Hepatocyte (in vitro differentiated cells): ENCODE results near the gene NMBR. TPM values are rescaled to one million over a fixed set of nuclear protein-coding genes. Genes with fewer than 3 reads are reported as not detected.
A peak's percentile ranks its signal among the peaks of the same experiment; 100 is the strongest.

ENCODE experiments used
- DNase-seq: peaks from one replicate; pipeline ENCODE4 v3.0.0-alpha.2; 2016; ENCODE audit warnings: low spot score
- H2AFZ ChIP-seq: fragments of 200-600 bp; sonication (generic); 2 replicates; pipeline ENCODE4 v1.6.0; 2016; ENCODE audit warnings: antibody characterized with exemption, mild to moderate bottlenecking
- H3K27ac ChIP-seq: fragments of 200-600 bp; sonication (generic); 2 replicates; pipeline ENCODE4 v1.5.1; 2016; ENCODE audit warnings: mild to moderate bottlenecking
- H3K27me3 ChIP-seq: fragments of 200-600 bp; sonication (generic); 2 replicates; pipeline ENCODE4 v1.6.1; 2016
- H3K36me3 ChIP-seq: fragments of 200-600 bp; sonication (generic); replicated peaks from 2 replicates; pipeline ENCODE4 v1.5.1; 2016; ENCODE audit warnings: low read depth; ENCODE audit not compliant: insufficient read depth
- H3K4me1 ChIP-seq: fragments of 200-600 bp; sonication (generic); 2 replicates; pipeline ENCODE4 v1.5.1; 2016; ENCODE audit warnings: mild to moderate bottlenecking, moderate library complexity; ENCODE audit not compliant: insufficient read depth
- H3K4me2 ChIP-seq: fragments of 200-600 bp; sonication (generic); 2 replicates; pipeline ENCODE4 v1.6.0; 2016
- H3K4me3 ChIP-seq: fragments of 200-600 bp; sonication (generic); 2 replicates; pipeline ENCODE4 v1.5.1; 2016; ENCODE audit warnings: mild to moderate bottlenecking
- H3K79me2 ChIP-seq: fragments of 200-600 bp; sonication (generic); 2 replicates; pipeline ENCODE4 v1.6.0; 2017; ENCODE audit warnings: mild to moderate bottlenecking
- H3K9me2 ChIP-seq: fragments of 200-600 bp; sonication (generic); replicated peaks from 2 replicates; pipeline ENCODE4 v1.6.0; 2017; ENCODE audit warnings: mild to moderate bottlenecking; ENCODE audit not compliant: insufficient read depth
- H3K9me3 ChIP-seq: fragments of 200-600 bp; sonication (generic); 2 replicates; pipeline ENCODE4 v1.5.1; 2016; ENCODE audit warnings: low read depth, mild to moderate bottlenecking
- H4K20me1 ChIP-seq: fragments of 200-600 bp; sonication (generic); 2 replicates; pipeline ENCODE4 v1.6.0; 2016; ENCODE audit warnings: mild to moderate bottlenecking; ENCODE audit not compliant: insufficient read depth, poor library complexity, severe bottlenecking
- EZH2 ChIP-seq: fragments of 200-600 bp; sonication (generic); IDR thresholded peaks from 2 replicates; pipeline ENCODE4 v1.6.1; 2016; ENCODE audit warnings: antibody characterized with exemption, mild to moderate bottlenecking, borderline replicate concordance
- EZH2phosphoT487 ChIP-seq: fragments of 200-600 bp; sonication (generic); IDR thresholded peaks from one replicate; pipeline ENCODE4 v1.6.1; 2018; ENCODE audit warnings: antibody characterized with exemption, mild to moderate bottlenecking, low read depth, moderate library complexity; ENCODE audit not compliant: unreplicated experiment, severe bottlenecking
- WGBS: methylation state at CpG from one replicate; pipeline ENCODE4 v1.1.6; 2016; ENCODE audit warnings: low lambda C conversion rate; ENCODE audit errors: missing lambda C conversion rate; 5-methylcytosine and 5-hydroxymethylcytosine counted together
- polyA plus RNA-seq: library from polyadenylated mRNA; unstranded; fragments of >200 nt; fragmentation: Nextera tagmentation; extraction: Ambion mirVana; gene quantifications from 2 replicates; pipeline ENCODE4 v1.2.1, GENCODE V29; 2016
- total RNA-seq: library from RNA; depleted of rRNA; stranded (reverse); fragments of >200 nt; gene quantifications from 2 replicates; pipeline ENCODE4 v1.2.3, GENCODE V29; 2014
- TF ChIP-seq, protein P1 (sequence below): fragments of 200-600 bp; sonication (generic); IDR thresholded peaks from 2 replicates; pipeline ENCODE4 v1.5.1; 2016; ENCODE audit warnings: antibody characterized with exemption, mild to moderate bottlenecking; ENCODE audit not compliant: poor library complexity

NMBR gene
- total RNA-seq (0.27 TPM in 1 of 2 replicates, not detected in the other), polyA plus RNA-seq (0.22 TPM in 1 of 2 replicates, not detected in the other)

DNA sequence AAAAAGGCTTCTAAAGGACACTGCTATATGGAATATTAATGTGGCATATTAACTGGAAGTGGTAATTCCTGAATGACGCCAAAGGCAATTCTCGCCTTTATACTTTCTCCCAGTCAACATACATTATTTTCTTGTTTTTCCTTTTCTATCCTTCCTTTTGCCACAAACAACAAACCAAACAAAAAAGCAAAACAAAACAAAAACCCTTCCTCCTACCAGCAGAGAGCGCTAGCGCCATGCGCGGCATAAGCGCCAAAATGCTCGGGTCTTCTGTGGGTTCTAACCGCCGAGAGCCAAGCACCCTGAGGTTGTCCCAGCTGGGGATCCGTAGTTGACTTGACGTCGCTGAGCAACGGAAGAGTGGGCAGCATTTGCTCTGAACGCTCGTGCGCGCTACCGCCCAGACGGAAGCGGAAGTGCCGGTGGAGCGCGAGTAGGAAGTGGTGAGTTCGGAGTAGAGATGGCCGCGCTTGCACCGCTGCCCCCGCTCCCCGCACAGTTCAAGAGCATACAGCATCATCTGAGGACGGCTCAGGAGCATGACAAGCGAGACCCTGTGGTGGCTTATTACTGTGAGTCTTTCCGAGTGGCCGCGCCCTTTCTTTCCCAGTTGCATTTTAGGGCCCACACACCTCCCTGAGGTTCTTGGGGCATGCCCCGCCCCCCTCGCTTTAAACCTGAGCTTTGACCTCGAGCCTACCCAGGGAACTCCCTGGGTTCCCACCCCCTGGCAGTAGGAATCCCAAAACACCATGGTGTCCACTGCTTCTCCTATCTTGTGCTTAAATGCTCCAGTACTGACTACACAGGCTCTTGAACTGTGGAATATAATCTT is at the start of gene NMBR, which contains the start of gene VTA1:
Gene NMBR, minus strand, starts transcription at position 295 of the 835 bp plus-strand sequence. CDS start 58,464 bp downstream, outside the sequence.
Gene VTA1, plus strand, starts transcription at position 436 of the 835 bp plus-strand sequence. Its CDS starts 25 bp downstream, at position 461.
- no peaks in the 10 kb centered on the region for H3K27me3 ChIP-seq
- H3K27ac ChIP-seq = peak within 1 kb of the TSS; percentile 44
- no peak for TF ChIP-seq EZH2
- TF ChIP-seq, protein P1, sequence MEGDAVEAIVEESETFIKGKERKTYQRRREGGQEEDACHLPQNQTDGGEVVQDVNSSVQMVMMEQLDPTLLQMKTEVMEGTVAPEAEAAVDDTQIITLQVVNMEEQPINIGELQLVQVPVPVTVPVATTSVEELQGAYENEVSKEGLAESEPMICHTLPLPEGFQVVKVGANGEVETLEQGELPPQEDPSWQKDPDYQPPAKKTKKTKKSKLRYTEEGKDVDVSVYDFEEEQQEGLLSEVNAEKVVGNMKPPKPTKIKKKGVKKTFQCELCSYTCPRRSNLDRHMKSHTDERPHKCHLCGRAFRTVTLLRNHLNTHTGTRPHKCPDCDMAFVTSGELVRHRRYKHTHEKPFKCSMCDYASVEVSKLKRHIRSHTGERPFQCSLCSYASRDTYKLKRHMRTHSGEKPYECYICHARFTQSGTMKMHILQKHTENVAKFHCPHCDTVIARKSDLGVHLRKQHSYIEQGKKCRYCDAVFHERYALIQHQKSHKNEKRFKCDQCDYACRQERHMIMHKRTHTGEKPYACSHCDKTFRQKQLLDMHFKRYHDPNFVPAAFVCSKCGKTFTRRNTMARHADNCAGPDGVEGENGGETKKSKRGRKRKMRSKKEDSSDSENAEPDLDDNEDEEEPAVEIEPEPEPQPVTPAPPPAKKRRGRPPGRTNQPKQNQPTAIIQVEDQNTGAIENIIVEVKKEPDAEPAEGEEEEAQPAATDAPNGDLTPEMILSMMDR = peak; percentile 95
- peaks cover 14% of the 10 kb centered on the region for H3K4me1 ChIP-seq
- H3K9me2 ChIP-seq = no peaks in the 10 kb centered on the region
- under 1% methylated on average over 38 of the region's 38 CpGs for WGBS
- H4K20me1 ChIP-seq = peaks cover 4% of the 10 kb centered on the region
- peak within 1 kb of the TSS; percentile 76 for H3K4me3 ChIP-seq
- peaks cover 48% of the 10 kb centered on the region for H3K79me2 ChIP-seq
- peak; percentile 98 for DNase-seq
- peak within 1 kb of the TSS; percentile 87 for H3K4me2 ChIP-seq
- no peaks in the 10 kb centered on the region for H3K9me3 ChIP-seq
- peak within 1 kb of the TSS; percentile 86 for H2AFZ ChIP-seq
- H3K36me3 ChIP-seq = no peaks in the 10 kb centered on the region

DNA sequence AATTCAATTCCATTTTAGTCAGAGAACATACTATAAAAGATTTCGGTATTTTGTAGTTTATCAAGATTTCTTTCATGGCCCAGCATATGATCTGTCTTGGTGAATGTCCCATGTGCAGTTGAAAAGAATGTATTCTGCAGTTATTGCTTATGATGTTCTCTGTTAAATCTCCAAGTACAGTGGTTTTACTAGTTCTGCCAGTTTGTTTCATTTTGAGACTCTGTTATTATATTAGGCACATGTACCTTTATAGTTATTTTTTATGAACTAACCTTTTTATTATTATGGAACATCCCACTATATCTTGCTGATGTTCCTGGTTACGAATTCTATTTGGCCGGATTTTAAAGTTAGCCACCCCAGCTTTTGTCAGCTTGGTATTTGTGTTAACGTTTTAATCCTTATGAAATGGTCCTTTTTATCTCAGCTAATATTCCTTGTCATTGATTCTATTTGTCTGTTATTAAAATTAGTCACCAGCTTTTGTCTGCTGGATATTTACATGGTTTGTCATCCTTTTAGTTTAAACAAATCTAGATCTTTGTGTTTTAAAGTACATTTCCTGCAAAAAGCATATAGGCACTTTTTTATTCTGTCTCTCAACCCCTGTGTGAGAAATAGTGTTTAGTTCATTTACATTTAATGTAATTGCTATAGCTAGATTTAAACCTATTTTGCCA is 49.1 kb upstream of the NMBR start:
- Histone ChIP-seq H3K79me2 (no peaks in the 10 kb centered on the region), H3K27ac (no peak overlapping the region), H3K9me2 (no peaks in the 10 kb centered on the region), H3K4me2 (no peak overlapping the region), H3K4me3 (no peak overlapping the region), H4K20me1 (no peaks in the 10 kb centered on the region), H3K4me1 (no peaks in the 10 kb centered on the region), H3K27me3 (no peaks in the 10 kb centered on the region), H2AFZ (no peak overlapping the region), H3K36me3 (no peaks in the 10 kb centered on the region), H3K9me3 (no peaks in the 10 kb centered on the region)
- TF ChIP-seq EZH2phosphoT487 (no peak), EZH2 (no peak)
- TF ChIP-seq, protein P1 = no peak
- DNase-seq = no peak
- 86% methylated on average over 4 of the region's 4 CpGs for WGBS

DNA sequence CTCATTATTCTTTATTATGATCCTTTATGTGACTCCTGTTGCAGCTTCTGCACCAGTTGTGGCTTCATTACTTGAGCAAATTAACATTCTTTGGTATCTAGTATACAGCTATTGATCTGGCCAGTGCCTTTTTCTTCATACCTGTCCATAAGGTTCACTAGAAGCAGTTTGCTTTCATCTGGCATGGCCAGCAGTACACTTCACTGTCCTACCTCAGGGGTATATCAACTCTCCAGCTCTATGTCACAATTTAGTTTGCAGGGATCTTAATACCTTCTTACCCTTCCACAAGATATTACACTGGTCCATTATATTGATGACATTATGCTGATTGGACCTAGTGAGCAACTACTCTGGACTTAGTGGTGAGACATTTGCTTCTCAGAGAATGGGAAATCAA is 46.7 kb upstream of the NMBR start:
- H3K4me2 ChIP-seq = no peak overlapping the region
- H3K27ac ChIP-seq = no peak overlapping the region
- no peaks in the 10 kb centered on the region for H3K9me3 ChIP-seq
- no peaks in the 10 kb centered on the region for H3K36me3 ChIP-seq
- H3K4me1 ChIP-seq = no peaks in the 10 kb centered on the region
- H2AFZ ChIP-seq = no peak overlapping the region
- H3K27me3 ChIP-seq = no peaks in the 10 kb centered on the region
- no peaks in the 10 kb centered on the region for H3K9me2 ChIP-seq
- H3K4me3 ChIP-seq = no peak overlapping the region
- no peaks in the 10 kb centered on the region for H3K79me2 ChIP-seq
- no peaks in the 10 kb centered on the region for H4K20me1 ChIP-seq
- no peak for DNase-seq
- no peak for TF ChIP-seq EZH2
- TF ChIP-seq, protein P1 = no peak
- TF ChIP-seq EZH2phosphoT487 = no peak
